ENCODE results near the gene LY86.

Gene LY86

GRCh38 chr6:6545616-6546317 lies 42.8 kb upstream of the LY86 start:
- TF ChIP-seq POLR2AphosphoS5 (IDR thresholded peaks at IDR 0.05; ENCODE audit: low read depth, low read length) (no peak), REST (IDR thresholded peaks at IDR 0.05; ENCODE audit: insufficient read depth in 1 of 2, low read depth in 2 of 2, low read length in 2 of 2) (no peak), SIN3A (IDR thresholded peaks at IDR 0.05; ENCODE audit: borderline replicate concordance, insufficient read depth, low read length) (no peak), TAF1 (IDR thresholded peaks at IDR 0.05; ENCODE audit: borderline replicate concordance, insufficient read depth, low read length) (no peak), FOXP2 (optimal IDR thresholded peaks at IDR 0.05; ENCODE audit: borderline replicate concordance, extremely low read depth, extremely low read length, insufficient read depth) (no peak)

- TF ChIP-seq TAF1 (IDR thresholded peaks at IDR 0.05; ENCODE audit: borderline replicate concordance, insufficient read depth, low read length) (no peak), FOXP2 (optimal IDR thresholded peaks at IDR 0.05; ENCODE audit: borderline replicate concordance, extremely low read depth, extremely low read length, insufficient read depth) (no peak), POLR2AphosphoS5 (IDR thresholded peaks at IDR 0.05; ENCODE audit: low read depth, low read length) (no peak), SIN3A (IDR thresholded peaks at IDR 0.05; ENCODE audit: borderline replicate concordance, insufficient read depth, low read length) (no peak), REST (IDR thresholded peaks at IDR 0.05; ENCODE audit: insufficient read depth in 1 of 2, low read depth in 2 of 2, low read length in 2 of 2) (no peak)
Measured at GRCh38 chr6:6546318-6547109, 42.0 kb upstream of the LY86 start.

GRCh38 chr6:6547110-6547879 lies 41.2 kb upstream of the LY86 start:
- TF ChIP-seq FOXP2 (optimal IDR thresholded peaks at IDR 0.05; ENCODE audit: borderline replicate concordance, extremely low read depth, extremely low read length, insufficient read depth) (no peak), TAF1 (IDR thresholded peaks at IDR 0.05; ENCODE audit: borderline replicate concordance, insufficient read depth, low read length) (no peak), POLR2AphosphoS5 (IDR thresholded peaks at IDR 0.05; ENCODE audit: low read depth, low read length) (no peak), SIN3A (IDR thresholded peaks at IDR 0.05; ENCODE audit: borderline replicate concordance, insufficient read depth, low read length) (no peak), REST (IDR thresholded peaks at IDR 0.05; ENCODE audit: insufficient read depth in 1 of 2, low read depth in 2 of 2, low read length in 2 of 2) (no peak)

- TF ChIP-seq SIN3A (IDR thresholded peaks at IDR 0.05; ENCODE audit: borderline replicate concordance, insufficient read depth, low read length) (no peak), FOXP2 (optimal IDR thresholded peaks at IDR 0.05; ENCODE audit: borderline replicate concordance, extremely low read depth, extremely low read length, insufficient read depth) (no peak), POLR2AphosphoS5 (IDR thresholded peaks at IDR 0.05; ENCODE audit: low read depth, low read length) (no peak)
Measured at GRCh38 chr6:6556161-6556737, 32.3 kb upstream of the LY86 start.

Measured in PFSK-1 (cell line).